SK-N-SH (cell line): Measurements from ENCODE around the gene IRF3. TPM values are rescaled to one million over a fixed set of nuclear protein-coding genes. Genes with fewer than 3 reads are reported as not detected.

Experiments used
- CTCF ChIA-PET: fragments of 300-600, 350-600 bp; formaldehyde crosslinking; extraction: SDS; loops from one replicate; lab custom pipeline; 2021; lab: Yijun Ruan, JAX
- POLR2A ChIA-PET: fragments of 350-600 bp; sonication (Branson Sonifier 250); formaldehyde crosslinking; extraction: SDS; loops from one replicate; lab custom pipeline; 2020; ENCODE audit warnings: antibody characterized with exemption, inconsistent platforms; lab: Yijun Ruan, JAX
- DNase-seq: peaks from one replicate; pipeline ENCODE4 v3.0.0; 2012
- H2AFZ ChIP-seq: fragments of 200-600 bp; sonication (generic); 2 replicates; pipeline ENCODE4 v1.8.1; 2016; ENCODE audit warnings: antibody characterized with exemption, mild to moderate bottlenecking, low read depth
- H3F3A ChIP-seq: fragments of 200-600 bp; sonication (generic); replicated peaks from 2 replicates; pipeline ENCODE3; 2016; ENCODE audit warnings: antibody characterized with exemption, mild to moderate bottlenecking; ENCODE audit not compliant: insufficient read depth
- H3K27ac ChIP-seq, 2 experiments: fragments of 200-500 bp in 1 of 2; fragments of 200-600 bp in 1 of 2; sonication (Bioruptor generic) in 1 of 2; sonication (generic), shearing (Covaris generic) in 1 of 2; 2 replicates each; pipeline versions ENCODE4 v1.5.1 to v1.6.1; 2014 to 2016; ENCODE audit warnings: low read depth in 2 of 2, inconsistent platforms in 1 of 2, low read length in 1 of 2, mild to moderate bottlenecking in 1 of 2, mixed read lengths in 1 of 2
- H3K27me3 ChIP-seq: fragments of 200-600 bp; sonication (generic), shearing (Covaris generic); 2 replicates; pipeline ENCODE4 v1.6.1; 2016; ENCODE audit warnings: mixed run types; ENCODE audit not compliant: insufficient read depth
- H3K36me3 ChIP-seq, 2 experiments: fragments of 200-500 bp in 1 of 2; fragments of 200-600 bp in 1 of 2; sonication (Bioruptor generic) in 1 of 2; sonication (generic) in 1 of 2; replicated peaks in 1 of 2; 2 replicates each; pipeline versions ENCODE3 to v1.5.1; 2014 to 2016; ENCODE audit warnings: low read length in 1 of 2, mild to moderate bottlenecking in 1 of 2; ENCODE audit not compliant: insufficient read depth in 2 of 2, control insufficient read depth in 1 of 2
- H3K4me1 ChIP-seq, 2 experiments: fragments of 200-500 bp in 1 of 2; fragments of 200-600 bp in 1 of 2; sonication (Bioruptor generic) in 1 of 2; sonication (generic), shearing (Covaris generic) in 1 of 2; 2 replicates each; pipeline versions ENCODE4 v1.5.1 to v1.6.1; 2014 to 2016; ENCODE audit warnings: low read depth in 1 of 2, low read length in 1 of 2, mixed run types in 1 of 2; ENCODE audit not compliant: insufficient read depth in 2 of 2, control insufficient read depth in 1 of 2
- H3K4me2 ChIP-seq: fragments of 200-600 bp; sonication (generic), shearing (Covaris generic); 2 replicates; pipeline ENCODE4 v1.6.1; 2017; ENCODE audit warnings: mixed run types
- H3K4me3 ChIP-seq, 2 experiments: fragments of 200-500 bp in 1 of 2; fragments of 200-600 bp in 1 of 2; sonication (Bioruptor generic) in 1 of 2; sonication (generic), shearing (Covaris generic) in 1 of 2; 2 replicates each; pipeline versions ENCODE4 v1.5.1 to v1.8.1; 2014 to 2016; ENCODE audit warnings: low read depth in 2 of 2, inconsistent platforms in 1 of 2, low read length in 1 of 2, mild to moderate bottlenecking in 1 of 2, mixed read lengths in 1 of 2, moderate library complexity in 1 of 2
- H3K79me2 ChIP-seq: fragments of 200-600 bp; sonication (generic); 2 replicates; pipeline ENCODE4 v1.8.1; 2017; ENCODE audit warnings: mild to moderate bottlenecking; ENCODE audit not compliant: insufficient read depth
- H3K9ac ChIP-seq: fragments of 200-600 bp; sonication (generic); 2 replicates; pipeline ENCODE4 v1.6.1; 2017; ENCODE audit warnings: mixed run types
- H3K9me2 ChIP-seq: fragments of 200-600 bp; sonication (generic); 2 replicates; pipeline ENCODE4 v1.6.1; 2017; ENCODE audit warnings: mixed run types
- H3K9me3 ChIP-seq: fragments of 200-600 bp; sonication (generic); 2 replicates; pipeline ENCODE4 v1.6.1; 2017; ENCODE audit warnings: mixed run types, mild to moderate bottlenecking, moderate library complexity
- H4K20me1 ChIP-seq: fragments of 200-600 bp; sonication (generic); 2 replicates; pipeline ENCODE4 v1.6.1; 2017; ENCODE audit warnings: mild to moderate bottlenecking, mixed run types; ENCODE audit not compliant: insufficient read depth
- CTCF ChIP-seq: fragments of 200-600 bp; sonication (generic); IDR thresholded peaks from 2 replicates; pipeline ENCODE4 v1.6.1; 2017; ENCODE audit warnings: antibody characterized with exemption, mild to moderate bottlenecking, moderate library complexity
- ELF1 ChIP-seq: IDR thresholded peaks from 2 replicates; pipeline ENCODE4 v1.4.0; 2012
- EZH2phosphoT487 ChIP-seq: fragments of 200-600 bp; sonication (generic); IDR thresholded peaks from 2 replicates; pipeline ENCODE4 v1.6.1; 2017; ENCODE audit warnings: low read depth, mixed run types, mild to moderate bottlenecking, antibody characterized with exemption, moderate library complexity, borderline replicate concordance
- FOXJ3 ChIP-seq: sonication (generic); formaldehyde crosslinking; IDR thresholded peaks from 2 replicates; pipeline ENCODE4 v1.5.1; 2020; ENCODE audit warnings: mild to moderate bottlenecking, missing genetic modification reagents
- MAX ChIP-seq: IDR thresholded peaks from 2 replicates; pipeline ENCODE4 v1.4.0; 2012; ENCODE audit warnings: low read depth
- MEF2A ChIP-seq: IDR thresholded peaks from 2 replicates; pipeline ENCODE4 v1.4.0; 2012; ENCODE audit warnings: low read depth, borderline replicate concordance
- RXRA ChIP-seq: IDR thresholded peaks from 2 replicates; pipeline ENCODE4 v1.4.0; 2012; ENCODE audit warnings: low read depth, mild to moderate bottlenecking, borderline replicate concordance
- SIN3A ChIP-seq: IDR thresholded peaks from 2 replicates; pipeline ENCODE4 v1.6.1; 2012; ENCODE audit warnings: low read depth, mild to moderate bottlenecking, low read length, moderate library complexity, borderline replicate concordance
- TEAD4 ChIP-seq: IDR thresholded peaks from 2 replicates; pipeline ENCODE4 v1.4.0; 2012; ENCODE audit warnings: mild to moderate bottlenecking, borderline replicate concordance; ENCODE audit not compliant: insufficient read depth
- WGBS: methylation state at CpG from one replicate; pipeline ENCODE4 v1.1.6; 2017; ENCODE audit warnings: low lambda C conversion rate; 5-methylcytosine and 5-hydroxymethylcytosine counted together
- polyA plus RNA-seq, 3 experiments: library from polyadenylated mRNA; depleted of rRNA; stranded (reverse); fragments of >200 nt; gene quantifications; 2 replicates each; pipeline ENCODE4 v1.2.3, GENCODE V29; 2012

The IRF3 gene
- polyA plus RNA-seq, 1 of the 3 experiments (the other 2 are of a cell fraction) = 112 TPM

GRCh38 chr19:49645995-49646394, 19.7 kb downstream of the IRF3 start (continued):
- no peak for TF ChIP-seq EZH2phosphoT487
- TF ChIP-seq, all 33 proteins: peak for 0

GRCh38 chr19:49645592-49645991, 20.1 kb downstream of the IRF3 start:
- WGBS = 98% methylated on average over 11 of the region's 11 CpGs

GRCh38 chr19:49643466-49643865, 22.2 kb downstream of the IRF3 start:
- peaks cover 8 to 30% of the 10 kb centered on the region in 2 experiments for H3K4me1 ChIP-seq
- no peaks in the 10 kb centered on the region for H3K9me2 ChIP-seq
- H3K79me2 ChIP-seq = peaks cover 83% of the 10 kb centered on the region
- H4K20me1 ChIP-seq = peaks cover 16% of the 10 kb centered on the region
- H3F3A ChIP-seq = peaks cover 9% of the 10 kb centered on the region
- 63% methylated on average over 2 of the region's 2 CpGs for WGBS
- H2AFZ ChIP-seq = no peak overlapping the region
- H3K4me2 ChIP-seq = peak overlapping the region; percentile 100
- no peak for DNase-seq
- H3K27me3 ChIP-seq = no peaks in the 10 kb centered on the region
- ChIA-PET POLR2A (interaction anchor here (0.6 to 1.4 kb wide), 2 partner anchors 21 to 106 kb away, joined by 4 to 5 read pairs; no protein-coding TSS in a partner anchor), CTCF (interaction anchor here (0.7 to 5.2 kb wide), 6 partner anchors 12 to 73 kb away, joined by 3 to 31 read pairs (median 6); partner anchors contain the start of gene PRMT1)
- H3K9ac ChIP-seq = peak overlapping the region; percentile 100; the same call in 1 of the 2 replicates
- H3K36me3 ChIP-seq = peaks cover 20 to 27% of the 10 kb centered on the region in 2 experiments
- H3K9me3 ChIP-seq = no peaks in the 10 kb centered on the region
- peak overlapping the region; percentile 100; a peak in 3 of 4 replicates for H3K4me3 ChIP-seq
- no peak for TF ChIP-seq ELF1
- TF ChIP-seq TEAD4 = no peak
- TF ChIP-seq SIN3A = no peak
- no peak for TF ChIP-seq MEF2A
- TF ChIP-seq MAX = no peak
- no peak for TF ChIP-seq FOXJ3 (CRISPR knock-in tag)
- no peak for TF ChIP-seq RXRA
- TF ChIP-seq CTCF = no peak
- TF ChIP-seq, all 33 proteins: peak for 0
- H3K27ac ChIP-seq = no peak overlapping the region; a peak in 1 of 4 replicates

More at GRCh38 chr19:49645592-49645991, 20.1 kb downstream of the IRF3 start:
- Histone ChIP-seq H3K4me1 (peaks cover 8 to 25% of the 10 kb centered on the region in 2 experiments), H3F3A (peaks cover 9% of the 10 kb centered on the region), H3K36me3 (peaks cover 29 to 40% of the 10 kb centered on the region in 2 experiments), H3K9me3 (no peaks in the 10 kb centered on the region), H3K9ac (no peak overlapping the region), H2AFZ (no peak overlapping the region), H3K79me2 (peaks cover 90% of the 10 kb centered on the region), H3K4me2 (no peak overlapping the region), H3K9me2 (no peaks in the 10 kb centered on the region), H3K4me3 (no peak overlapping the region), H3K27me3 (no peaks in the 10 kb centered on the region), H3K27ac (no peak overlapping the region), H4K20me1 (peaks cover 19% of the 10 kb centered on the region)
- ChIA-PET POLR2A (interaction anchor here (1.7 kb wide), 1 partner anchor 18 kb away, joined by 7 read pairs; no protein-coding TSS in a partner anchor), CTCF (interaction anchor here (0.9 to 1.1 kb wide), 2 partner anchors 20 to 27 kb away, joined by 3 to 6 read pairs; partner anchors contain the start of genes BCL2L12 and IRF3)
- DNase-seq = no peak
- no peak for TF ChIP-seq MEF2A
